SH-SY5Y (cell line): ENCODE results near the gene WDHD1.

ENCODE experiments used
- GATA2 ChIP-seq: IDR thresholded peaks from 2 replicates; pipeline ENCODE4 v1.6.1; 2011; ENCODE audit warnings: mild to moderate bottlenecking, low read depth, low read length
- GATA3 ChIP-seq: IDR thresholded peaks from 2 replicates; pipeline ENCODE4 v1.6.1; 2011; ENCODE audit warnings: low read depth, mild to moderate bottlenecking, low read length, moderate library complexity

DNA sequence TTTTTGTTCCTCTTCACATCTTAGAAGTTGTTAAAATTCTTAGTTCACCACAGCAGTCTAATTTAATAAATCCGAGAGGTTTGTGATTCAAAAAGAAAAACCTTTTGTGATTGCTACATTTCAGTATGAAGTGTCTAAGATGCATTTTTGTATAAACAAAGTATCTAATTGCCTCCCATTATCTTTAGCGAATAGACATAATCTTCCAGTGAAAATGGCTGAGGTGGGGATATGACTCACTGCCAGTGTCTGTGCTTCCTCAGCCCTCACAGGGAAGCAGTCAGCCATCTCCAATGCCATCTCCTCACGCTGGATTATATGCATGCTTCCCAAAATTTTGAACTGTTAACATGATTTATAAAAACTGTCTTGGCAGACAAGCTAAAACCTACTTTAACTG is 131.9 kb downstream of the WDHD1 start:
- TF ChIP-seq GATA2: no peak
- TF ChIP-seq GATA3: no peak
